TTC549 (cell line): Measurements from ENCODE around the gene PLEKHG4B.

Experiments used
- FAIRE-seq: peaks from 2 replicates; lab custom pipeline; 2012; peaks lifted over from hg19 to GRCh38; lab: Jason Lieb, UNC

The PLEKHG4B gene

DNA sequence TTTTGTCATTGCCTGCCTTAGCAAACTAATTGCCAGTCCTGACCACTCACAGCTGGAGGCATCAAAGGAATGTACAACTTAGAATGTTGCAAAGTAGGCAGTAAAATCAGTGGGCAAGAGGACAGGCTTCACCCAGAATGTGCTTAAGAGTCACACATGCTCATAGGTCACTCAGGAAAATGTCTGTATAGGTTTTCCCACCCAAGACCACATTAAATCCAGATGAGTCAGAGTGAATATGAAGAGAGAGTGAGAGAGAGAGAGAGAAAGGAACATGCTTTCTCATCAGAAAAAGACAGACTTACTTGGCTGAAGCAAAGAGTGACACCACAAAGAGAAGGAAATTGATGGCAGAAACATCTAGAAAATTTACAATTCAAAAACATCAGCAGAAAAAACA is 37.9 kb downstream of the PLEKHG4B start:
- no peak for FAIRE-seq

DNA sequence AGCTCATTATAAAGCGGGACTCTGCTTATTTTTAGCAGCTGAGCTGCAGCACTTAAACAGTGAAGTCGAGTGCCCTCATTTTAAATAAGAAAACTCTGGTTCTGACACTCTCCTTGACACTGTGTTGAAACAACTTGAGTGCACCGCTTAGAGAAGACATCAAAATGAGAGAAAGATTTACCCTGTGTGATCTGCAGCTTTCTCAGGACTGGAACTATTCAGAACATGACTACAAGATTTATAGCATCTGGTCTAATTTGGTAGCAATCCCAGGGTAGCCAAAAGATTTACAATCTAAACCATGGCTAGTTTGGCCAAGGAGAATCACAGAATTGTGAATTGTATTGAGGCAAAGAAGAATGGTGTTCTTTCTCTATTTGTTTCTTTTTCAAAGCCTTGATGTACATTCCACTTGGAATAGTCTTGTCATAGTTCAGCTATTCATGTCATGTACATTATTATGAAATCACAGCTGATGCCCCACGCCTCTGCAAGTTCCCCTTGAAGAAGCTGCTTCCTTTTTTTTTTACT is 38.7 kb downstream of the PLEKHG4B start:
- no peak for FAIRE-seq

DNA sequence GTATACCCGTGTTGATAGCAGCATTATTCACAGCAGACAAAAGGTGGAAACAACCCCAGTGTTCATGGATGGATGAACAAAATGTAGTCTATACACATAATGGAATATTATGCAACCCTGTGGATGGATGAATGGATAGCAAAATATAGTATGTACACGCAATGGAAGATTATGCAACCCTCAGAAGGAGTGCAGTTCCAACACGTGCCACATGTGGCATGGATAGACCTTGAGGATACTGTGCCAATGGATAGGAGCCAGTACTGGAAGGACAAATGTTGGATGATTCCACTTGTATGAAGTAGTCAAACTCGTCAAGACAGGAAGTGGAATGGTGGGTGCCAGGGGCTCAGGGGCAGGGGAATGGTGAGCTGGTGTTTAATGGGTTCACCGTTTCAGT is 44.9 kb downstream of the PLEKHG4B start:
- FAIRE-seq = no peak

DNA sequence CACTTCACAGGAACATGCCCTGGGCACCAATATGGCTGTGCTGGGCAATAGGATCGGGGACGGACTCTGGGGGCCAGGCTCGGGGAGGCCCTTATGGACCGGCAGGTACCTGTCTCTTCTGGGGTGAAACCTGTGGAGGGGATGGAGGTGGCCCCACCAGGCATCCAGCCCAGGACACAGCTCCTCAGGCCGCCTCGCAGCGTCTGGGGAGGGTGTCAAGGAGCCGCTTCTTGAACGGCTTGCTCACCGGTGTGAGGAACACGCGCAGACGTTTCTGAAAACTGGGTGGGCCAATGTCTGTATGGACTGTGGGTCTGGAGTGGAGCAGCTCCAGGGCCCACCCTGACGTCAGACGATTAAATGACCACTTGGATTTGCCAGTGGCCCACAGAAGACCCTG is 45.8 kb downstream of the PLEKHG4B start:
- FAIRE-seq = no peak

DNA sequence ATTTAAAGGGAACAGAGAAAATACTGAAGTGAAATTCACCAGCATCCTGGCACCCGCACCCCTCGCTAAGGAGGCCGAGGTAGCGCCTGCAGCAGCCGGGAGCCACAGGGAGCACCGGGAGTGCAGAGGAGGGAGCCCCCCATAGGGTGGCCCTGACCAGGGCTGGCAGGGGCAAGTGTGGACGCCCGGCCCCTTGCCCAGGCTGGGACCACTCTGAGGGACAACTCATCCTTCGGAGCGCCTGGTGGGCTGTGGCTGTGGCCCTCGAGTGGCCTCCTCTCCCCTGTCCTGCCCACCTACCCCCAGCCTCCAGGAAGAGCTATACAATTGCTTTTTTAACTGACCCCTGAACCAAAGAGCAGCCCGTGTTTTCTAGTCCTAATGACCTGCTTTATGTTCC is 47.0 kb downstream of the PLEKHG4B start:
- no peak for FAIRE-seq

DNA sequence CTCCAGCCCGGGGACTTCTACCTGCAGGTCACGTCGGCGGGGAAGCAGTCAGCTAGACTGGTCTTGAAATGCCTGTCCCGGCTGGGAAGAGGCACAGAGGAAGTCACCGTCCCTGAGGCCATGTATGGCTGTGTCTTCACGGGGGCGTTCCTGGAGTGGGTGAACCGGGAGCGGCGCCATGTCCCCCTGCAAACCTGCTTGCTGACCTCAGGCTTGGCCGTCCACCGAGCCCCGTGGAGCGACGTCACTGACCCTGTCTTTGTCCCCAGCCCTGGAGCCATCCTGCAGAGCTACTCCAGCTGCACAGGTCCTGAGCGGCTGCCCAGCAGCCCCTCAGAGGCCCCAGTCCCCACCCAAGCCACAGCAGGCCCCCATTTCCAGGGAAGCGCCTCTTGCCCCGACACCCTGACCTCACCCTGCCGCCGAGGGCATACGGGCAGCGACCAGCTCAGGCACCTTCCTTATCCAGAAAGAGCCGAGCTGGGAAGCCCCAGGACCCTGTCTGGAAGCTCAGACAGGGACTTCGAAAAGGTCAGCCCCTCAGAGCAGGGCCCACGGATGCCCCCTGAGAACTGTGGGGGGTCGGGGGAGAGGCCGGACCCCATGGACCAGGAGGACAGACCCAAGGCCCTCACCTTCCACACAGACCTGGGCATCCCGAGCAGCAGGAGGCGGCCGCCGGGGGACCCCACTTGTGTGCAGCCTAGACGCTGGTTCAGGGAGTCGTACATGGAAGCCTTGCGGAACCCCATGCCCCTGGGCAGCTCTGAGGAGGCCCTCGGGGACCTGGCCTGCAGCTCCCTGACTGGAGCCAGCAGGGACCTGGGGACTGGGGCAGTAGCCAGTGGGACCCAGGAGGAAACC is 47.8 kb downstream of the PLEKHG4B start:
- no peak for FAIRE-seq

DNA sequence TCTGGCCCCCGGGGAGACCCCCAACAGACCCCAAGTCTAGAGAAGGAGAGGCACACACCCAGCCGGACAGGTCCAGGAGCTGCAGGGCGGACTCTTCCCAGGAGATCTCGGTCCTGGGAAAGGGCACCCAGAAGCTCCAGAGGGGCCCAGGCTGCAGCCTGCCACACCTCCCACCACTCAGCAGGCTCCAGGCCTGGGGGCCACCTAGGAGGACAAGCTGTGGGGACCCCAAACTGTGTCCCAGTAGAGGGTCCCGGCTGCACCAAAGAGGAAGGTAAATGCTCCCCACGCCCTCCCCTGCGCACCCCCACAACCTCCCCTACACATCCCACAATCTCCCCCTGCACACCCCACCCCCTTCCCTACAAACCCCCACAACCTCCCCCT is 48.5 kb downstream of the PLEKHG4B start:
- FAIRE-seq = no peak

DNA sequence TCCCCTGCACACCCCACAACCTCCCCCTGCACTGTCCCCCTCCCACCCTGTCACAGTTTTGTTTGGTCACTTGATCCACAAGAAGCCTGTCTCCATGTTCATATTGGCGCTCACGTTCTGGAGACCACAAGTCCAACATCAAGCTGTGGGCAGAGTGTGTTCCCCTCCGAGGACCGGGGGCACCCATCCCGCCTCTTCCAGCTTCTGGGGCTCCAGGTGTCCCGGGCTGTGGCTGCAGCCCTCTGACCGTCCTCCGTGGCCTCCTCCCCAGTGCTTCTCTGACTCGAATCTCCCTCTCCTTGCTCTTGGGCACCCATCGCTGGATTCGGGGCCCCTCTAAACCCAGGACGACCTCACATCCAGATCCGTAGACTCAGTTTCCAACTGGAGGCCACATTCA is 49.2 kb downstream of the PLEKHG4B start:
- FAIRE-seq = no peak

DNA sequence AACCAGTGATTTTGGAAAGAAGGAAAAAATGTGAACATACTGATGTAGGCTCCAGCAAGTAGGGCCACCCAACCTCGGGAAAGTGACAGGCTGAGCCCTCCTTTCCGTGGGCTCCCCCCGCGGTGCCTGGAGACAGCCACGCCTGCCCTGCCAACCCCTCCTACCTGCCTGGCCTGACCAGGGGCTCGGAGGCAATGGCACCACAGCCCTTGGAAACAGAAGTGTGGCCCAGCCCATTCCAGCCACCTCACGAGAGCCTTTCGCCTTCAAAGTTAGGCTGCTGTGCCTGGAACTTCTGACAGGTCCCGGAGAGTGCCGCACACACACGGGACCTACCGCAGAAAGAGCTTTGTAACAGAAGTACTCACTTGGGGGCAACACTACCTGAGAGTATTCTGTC is 49.8 kb downstream of the PLEKHG4B start:
- no peak for FAIRE-seq

DNA sequence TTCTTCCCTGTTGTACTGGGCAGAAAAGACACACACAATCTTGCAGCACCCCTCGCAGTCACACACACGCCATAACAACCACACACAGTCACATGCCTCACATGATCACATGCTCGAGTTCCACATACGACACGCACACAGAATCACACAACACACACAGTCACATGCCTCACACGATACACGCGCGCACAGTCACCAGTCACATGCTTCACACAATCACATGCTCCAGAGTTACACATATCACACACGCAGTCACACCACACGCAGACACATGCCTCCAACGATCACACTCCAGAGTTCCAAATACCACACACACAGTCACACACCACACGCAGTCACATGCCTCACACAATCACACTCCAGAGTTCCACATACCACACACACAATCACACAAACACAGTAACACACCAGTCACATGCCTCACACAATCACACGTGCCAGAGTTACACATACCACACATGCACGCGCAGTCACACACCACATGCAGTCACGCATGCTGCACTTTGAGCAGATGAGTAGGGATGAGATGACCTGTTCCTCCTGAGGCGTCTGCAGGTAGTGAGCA is 50.4 kb downstream of the PLEKHG4B start:
- no peak for FAIRE-seq

DNA sequence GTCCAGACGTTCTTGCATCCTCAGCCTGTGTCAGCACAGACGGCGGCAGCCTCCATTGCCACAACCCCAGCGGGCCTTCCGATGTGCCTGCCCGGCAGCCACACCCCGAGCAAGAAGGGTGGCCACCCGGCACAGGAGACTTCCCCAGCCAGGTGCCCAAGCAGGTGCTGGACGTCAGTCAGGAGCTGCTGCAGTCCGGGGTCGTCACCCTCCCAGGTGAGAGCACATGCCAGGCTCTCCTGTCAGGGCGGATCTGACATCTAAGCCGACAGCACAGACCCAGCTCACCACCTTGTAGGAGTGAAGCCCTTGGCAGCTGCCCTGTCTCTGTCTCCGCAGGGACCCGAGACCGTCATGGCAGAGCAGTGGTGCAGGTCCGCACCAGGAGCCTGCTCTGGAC is 51.1 kb downstream of the PLEKHG4B start:
- FAIRE-seq = no peak

DNA sequence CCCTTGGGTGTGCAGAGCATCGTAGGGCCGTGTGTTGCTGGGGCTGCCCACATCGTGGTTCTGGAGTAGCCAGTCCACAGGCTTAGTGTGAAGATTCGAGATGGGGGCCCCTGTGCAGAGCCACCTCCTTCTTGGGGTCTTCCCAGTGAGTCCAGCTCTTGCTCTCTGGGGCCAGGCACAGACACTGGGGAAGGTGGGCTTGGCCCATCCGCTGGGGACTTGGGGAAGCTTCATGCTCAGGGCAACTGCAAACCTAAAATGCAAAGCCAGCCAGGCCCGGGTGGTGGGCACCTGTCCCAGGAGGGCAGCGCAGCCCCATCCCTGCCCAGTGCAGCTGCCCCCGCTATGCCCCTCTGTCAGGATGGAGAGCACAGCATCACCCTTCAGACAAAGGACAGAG is 53.0 kb downstream of the PLEKHG4B start:
- FAIRE-seq = no peak

DNA sequence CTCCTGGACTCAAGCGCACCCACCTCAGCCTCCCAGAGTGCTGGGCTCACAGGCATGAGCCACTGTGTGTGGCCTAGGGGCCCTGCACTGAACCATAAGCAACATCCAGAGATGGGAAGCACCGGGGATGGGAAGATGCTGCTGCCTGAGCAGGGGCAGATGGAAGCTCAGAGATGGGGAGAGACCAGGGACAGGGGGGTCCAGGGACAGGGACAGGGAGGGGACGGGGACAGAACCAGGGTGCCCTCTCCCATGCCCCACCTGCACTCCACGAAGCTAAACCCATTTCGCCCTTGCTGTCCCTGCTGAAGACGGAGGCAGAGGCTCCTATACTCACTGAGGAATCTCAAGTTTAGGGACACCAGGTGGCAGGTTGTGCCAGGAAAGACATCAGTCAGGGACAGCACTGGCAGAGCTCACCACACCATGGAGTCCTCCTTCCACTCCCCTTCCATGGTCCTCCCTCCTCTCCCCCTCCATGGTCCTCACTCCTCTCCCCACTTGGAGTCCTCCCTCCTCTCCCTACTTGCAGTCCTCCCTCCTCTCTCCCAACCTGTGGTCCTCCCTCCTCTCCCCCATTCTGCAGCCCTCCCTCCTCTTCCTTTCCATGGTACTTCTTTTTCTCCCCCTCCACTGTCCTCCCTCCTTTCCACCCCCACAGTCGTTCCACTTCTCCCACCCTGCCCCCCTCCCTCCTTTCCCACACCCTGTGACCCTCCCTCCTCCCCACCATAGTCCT is 53.8 kb downstream of the PLEKHG4B start:
- FAIRE-seq = no peak

DNA sequence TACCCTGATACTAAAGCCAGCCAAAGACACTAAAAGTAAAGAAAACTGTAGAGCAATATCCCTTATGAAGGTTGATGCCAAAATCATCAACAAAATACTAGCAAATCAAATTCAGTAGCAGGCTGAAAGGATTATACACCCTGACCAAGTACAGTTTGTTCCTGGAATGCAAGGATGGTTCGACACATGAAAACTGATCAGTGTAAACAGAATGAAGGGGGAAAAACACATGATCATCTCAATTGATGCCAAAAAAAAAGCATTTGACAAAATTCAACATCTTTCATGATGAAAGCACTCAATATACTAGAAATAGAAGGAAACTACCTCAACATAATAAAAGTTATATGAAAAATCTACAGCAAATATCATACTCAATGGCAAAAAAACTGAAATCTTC is 55.8 kb downstream of the PLEKHG4B start:
- FAIRE-seq = no peak

DNA sequence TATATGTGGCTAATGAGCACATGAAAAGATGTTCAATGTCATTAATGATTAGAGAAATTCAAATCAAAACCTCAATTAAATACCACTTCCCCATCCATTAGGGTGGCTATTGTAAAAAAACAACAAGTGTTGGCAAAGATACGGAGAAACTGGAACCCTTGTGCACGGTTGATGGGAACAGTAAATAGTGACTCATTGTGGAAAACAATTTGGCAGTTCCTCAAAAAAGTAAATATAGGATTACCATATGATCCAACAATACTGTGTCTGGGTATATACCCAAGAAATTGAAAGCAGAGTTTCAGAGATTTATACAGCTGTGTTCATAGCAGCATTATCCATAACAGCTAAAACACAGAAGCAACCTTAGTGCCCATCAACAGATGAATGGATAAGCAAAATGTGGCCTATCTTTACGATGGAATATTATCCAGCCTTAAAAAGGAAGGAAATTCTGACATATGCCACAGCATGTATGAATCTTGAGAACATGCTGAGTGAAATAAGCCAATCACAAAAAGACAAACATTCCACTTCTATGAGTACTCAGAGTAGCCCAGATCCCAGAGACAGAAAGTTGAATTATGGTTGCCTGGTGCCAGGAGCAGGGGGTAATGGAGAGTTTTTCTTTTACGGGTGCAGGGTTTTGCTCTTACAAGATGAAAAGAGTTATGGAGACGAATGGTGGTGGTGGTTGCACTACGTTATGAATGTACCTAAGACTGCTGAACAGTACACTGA is 57.9 kb downstream of the PLEKHG4B start:
- no peak for FAIRE-seq

DNA sequence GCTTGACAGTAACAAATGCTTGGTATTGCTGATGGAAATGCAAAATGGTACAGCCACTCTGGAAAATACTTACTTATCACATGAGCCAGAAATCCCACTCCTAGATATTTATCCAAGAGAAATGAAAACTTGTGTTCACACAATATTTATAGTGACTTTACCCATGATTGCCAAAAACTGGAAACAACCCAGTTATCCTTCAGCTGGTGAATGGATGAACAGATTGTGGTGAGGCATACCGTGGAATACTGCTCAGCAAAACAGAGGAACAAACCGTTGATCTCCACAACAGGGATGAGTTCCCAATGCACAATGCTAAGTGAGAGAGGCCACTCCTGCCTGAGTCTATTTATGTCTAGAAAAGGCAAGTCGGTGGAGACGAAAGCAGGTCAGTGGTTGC is 58.8 kb downstream of the PLEKHG4B start:
- no peak for FAIRE-seq

DNA sequence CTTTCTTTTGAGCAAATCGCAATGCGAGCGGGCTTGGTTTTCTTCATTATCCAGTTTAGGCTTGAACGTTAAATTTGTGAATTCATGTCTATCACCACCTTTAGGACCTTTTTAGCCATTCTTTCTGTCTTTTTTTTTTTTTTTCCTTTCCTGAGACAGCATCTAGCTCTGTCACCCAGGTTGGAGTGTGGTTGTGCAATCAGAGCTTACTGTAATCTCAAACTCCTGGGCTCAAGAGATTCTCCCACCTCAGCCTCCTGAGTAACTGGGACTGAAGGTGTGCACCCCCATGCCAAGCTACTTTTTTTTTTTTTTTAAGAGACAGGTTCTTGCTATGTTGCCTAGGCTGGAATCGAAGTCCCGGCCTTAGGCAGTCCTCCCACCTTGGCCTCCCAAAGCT is 60.1 kb downstream of the PLEKHG4B start:
- FAIRE-seq = no peak

DNA sequence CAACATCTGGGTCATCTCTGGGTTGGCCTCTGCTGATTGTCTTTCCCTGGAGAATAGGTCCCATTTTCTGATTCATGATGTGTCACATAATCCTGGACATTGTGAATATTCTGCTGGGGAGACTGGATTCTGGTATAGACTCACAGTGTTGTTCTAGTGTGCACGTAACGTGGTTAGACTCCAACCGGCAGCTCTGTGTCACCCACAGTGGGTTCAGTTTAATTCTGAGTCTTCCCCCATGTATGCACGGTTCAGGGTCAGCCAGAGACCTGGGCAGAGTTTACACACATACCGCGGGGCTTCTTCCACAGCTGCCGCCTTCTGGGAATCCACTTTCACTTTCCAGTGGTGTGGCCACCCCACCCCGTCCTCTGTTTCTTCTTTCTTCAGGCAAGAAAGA is 61.3 kb downstream of the PLEKHG4B start:
- no peak for FAIRE-seq

DNA sequence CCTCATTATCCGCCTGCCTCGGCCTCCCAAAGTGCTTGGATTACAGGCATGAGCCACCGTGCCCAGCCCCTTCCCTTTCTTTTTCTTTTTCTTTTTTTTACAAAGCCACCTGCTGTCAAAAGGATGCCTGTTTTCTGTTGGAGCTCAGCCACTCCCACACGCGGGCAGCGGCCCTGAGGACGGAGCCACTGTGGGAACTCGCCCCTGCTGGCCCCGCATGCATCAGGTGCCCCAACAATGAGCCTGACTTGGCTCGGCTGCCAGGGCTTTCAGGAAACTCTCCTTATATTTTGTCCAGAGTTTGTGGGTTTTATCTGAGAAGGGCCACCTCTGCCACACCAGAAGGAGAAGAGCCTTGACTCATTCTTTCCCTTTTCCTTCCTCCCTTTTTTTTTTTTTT is 62.3 kb downstream of the PLEKHG4B start:
- no peak for FAIRE-seq

DNA sequence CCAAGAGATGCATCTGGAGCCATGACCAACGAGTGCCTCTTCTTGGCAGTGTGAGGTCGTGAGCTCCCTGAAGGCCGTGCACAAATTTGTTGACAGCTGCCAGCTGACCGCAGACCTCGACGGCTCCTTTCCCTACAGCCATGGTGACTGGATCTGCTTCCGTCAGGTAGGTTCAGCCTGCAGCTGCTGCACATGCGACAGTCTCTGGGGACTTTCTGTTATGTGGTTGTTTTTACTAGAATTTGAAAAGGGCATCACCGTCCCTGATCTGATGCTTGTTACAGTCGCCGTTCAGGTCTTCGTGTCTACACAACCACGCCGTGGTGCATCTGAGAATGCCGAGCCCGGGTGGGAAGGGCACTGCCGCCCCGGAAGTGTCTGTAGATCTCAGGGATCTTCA is 62.9 kb downstream of the PLEKHG4B start:
- FAIRE-seq = no peak

DNA sequence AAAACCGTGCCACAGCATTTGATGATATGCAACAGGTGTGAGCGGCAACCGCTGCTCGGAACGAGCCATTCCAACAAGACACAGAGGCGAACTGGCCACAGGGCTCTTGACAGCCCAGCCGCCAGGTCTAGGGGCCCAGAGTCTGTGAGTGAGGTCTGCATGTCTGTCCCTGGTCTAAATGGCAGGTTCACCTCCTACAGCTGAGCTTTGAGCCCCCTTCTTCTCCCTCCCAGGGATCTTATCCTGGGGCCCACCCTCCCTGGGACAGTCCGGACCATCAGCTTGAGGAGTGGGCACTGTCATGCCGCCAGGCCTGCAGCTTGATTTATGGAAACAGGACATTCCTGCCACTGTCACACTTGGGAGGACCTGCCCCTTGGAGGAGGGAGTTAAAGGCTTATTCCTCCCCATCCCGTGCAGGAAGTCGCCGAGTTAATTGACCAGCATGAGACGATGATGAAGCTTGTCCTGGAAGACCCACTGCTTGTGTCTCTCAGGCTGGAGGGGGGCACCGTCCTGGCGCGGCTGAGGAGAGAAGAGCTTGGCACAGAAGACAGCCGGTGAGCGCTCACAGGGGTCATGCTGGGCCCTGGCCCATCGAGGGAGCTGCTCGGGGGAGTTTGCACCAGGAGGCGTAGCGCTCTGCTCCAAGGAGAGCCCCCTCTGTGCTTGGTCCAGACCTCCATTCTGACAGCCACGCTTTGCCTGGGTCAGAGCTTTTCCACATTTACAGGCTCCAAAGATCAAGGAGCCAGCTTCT is 63.9 kb downstream of the PLEKHG4B start:
- no peak for FAIRE-seq
